HG03280 (cell line): ENCODE data around the gene SLC6A15.

Experiments
- ATAC-seq: cut with Tn5 transposase; IDR thresholded peaks from one replicate; pipeline ENCODE4 v1.9.1; 2021; ENCODE audit warnings: mild to moderate bottlenecking, moderate library complexity; ENCODE audit not compliant: unreplicated experiment

Gene SLC6A15

GRCh38 chr12:84875241-84875640 lies 37.4 kb downstream of the SLC6A15 start:
- no peak for ATAC-seq

- ATAC-seq: no peak
These were observed 37.8 kb downstream of the SLC6A15 start for GRCh38 chr12:84874825-84875139.

GRCh38 chr12:84874125-84874824 lies 38.3 kb downstream of the SLC6A15 start:
- peak; percentile 96 for ATAC-seq

- no peak for ATAC-seq
These were observed 50.4 kb downstream of the SLC6A15 start for GRCh38 chr12:84862186-84862585.

GRCh38 chr12:84860718-84861117 lies 51.9 kb downstream of the SLC6A15 start:
- ATAC-seq: no peak

GRCh38 chr12:84858796-84859195 lies 53.8 kb downstream of the SLC6A15 start:
- ATAC-seq: no peak

GRCh38 chr12:84857525-84858208 lies 54.9 kb downstream of the SLC6A15 start:
- no peak for ATAC-seq

- ATAC-seq: no peak
These were observed 56.3 kb downstream of the SLC6A15 start for GRCh38 chr12:84856156-84856900.

- no peak for ATAC-seq
These were observed 68.9 kb downstream of the SLC6A15 start for GRCh38 chr12:84843593-84844144.

GRCh38 chr12:84842406-84843013 lies 70.1 kb downstream of the SLC6A15 start:
- peak; percentile 78 for ATAC-seq

GRCh38 chr12:84841591-84841990 lies 71.0 kb downstream of the SLC6A15 start:
- ATAC-seq: no peak

GRCh38 chr12:84840356-84840755 lies 72.2 kb downstream of the SLC6A15 start:
- ATAC-seq: no peak

- ATAC-seq: no peak
These were observed 85.7 kb downstream of the SLC6A15 start for GRCh38 chr12:84826925-84827324.

- ATAC-seq: peak; percentile 85
These were observed 87.5 kb downstream of the SLC6A15 start for GRCh38 chr12:84825149-84825548.

- ATAC-seq: no peak
These were observed 90.1 kb downstream of the SLC6A15 start for GRCh38 chr12:84822525-84822924.

- ATAC-seq: no peak
These were observed 95.5 kb downstream of the SLC6A15 start for GRCh38 chr12:84816916-84817695.

GRCh38 chr12:84814664-84815245 lies 97.8 kb downstream of the SLC6A15 start:
- no peak for ATAC-seq

- ATAC-seq: no peak
These were observed 98.6 kb downstream of the SLC6A15 start for GRCh38 chr12:84813780-84814663.

- no peak for ATAC-seq
These were observed 101.3 kb downstream of the SLC6A15 start for GRCh38 chr12:84811291-84811690.
